GM19099 (cell line): ENCODE measurements around the gene GP5.

Experiments used
- POLR2A ChIP-seq: IDR thresholded peaks from 3 replicates; pipeline ENCODE4 v1.6.1; 2011; ENCODE audit warnings: low read depth; ENCODE audit not compliant: insufficient read length; ENCODE audit errors: extremely low read depth

Gene GP5

GRCh38 chr3:194407423-194407822, 8.4 kb upstream of the GP5 start:
- TF ChIP-seq POLR2A, result no peak

- no peak for TF ChIP-seq POLR2A
Measured at GRCh38 chr3:194405766-194406165, 6.7 kb upstream of the GP5 start.

GRCh38 chr3:194404365-194405140, 5.5 kb upstream of the GP5 start:
- TF ChIP-seq POLR2A, result no peak

- TF ChIP-seq POLR2A, result no peak
Measured at GRCh38 chr3:194401868-194402329, 2.8 kb upstream of the GP5 start.

- no peak for TF ChIP-seq POLR2A
Measured at GRCh38 chr3:194401346-194401745, 2.3 kb upstream of the GP5 start.

GRCh38 chr3:194399874-194400411, 877 bp upstream of the GP5 start:
- no peak for TF ChIP-seq POLR2A

- TF ChIP-seq POLR2A, result no peak
Measured at GRCh38 chr3:194397757-194398312, 1.2 kb downstream of the GP5 start.

GRCh38 chr3:194396859-194397756, 2.0 kb downstream of the GP5 start:
- TF ChIP-seq POLR2A, result no peak

GRCh38 chr3:194396539-194396858, 2.6 kb downstream of the GP5 start:
- no peak for TF ChIP-seq POLR2A

GRCh38 chr3:194395778-194396538, 3.1 kb downstream of the GP5 start:
- TF ChIP-seq POLR2A, result no peak

- no peak for TF ChIP-seq POLR2A
Measured at GRCh38 chr3:194395212-194395611, 3.9 kb downstream of the GP5 start.

- no peak for TF ChIP-seq POLR2A
Measured at GRCh38 chr3:194392576-194392975, 6.5 kb downstream of the GP5 start.

GRCh38 chr3:194390835-194391234, 8.2 kb downstream of the GP5 start:
- TF ChIP-seq POLR2A, result no peak

GRCh38 chr3:194389269-194389668, 9.8 kb downstream of the GP5 start:
- TF ChIP-seq POLR2A, result no peak
